Nephron progenitor cell (in vitro differentiated cells): Measurements from ENCODE around the gene CTNNA3.
"Not testable (repeated sequence)": the region's sequence is repeated elsewhere in the genome, so short reads cannot be mapped to it uniquely, and the experiment has no call there.

Experiments
- DNase-seq: peaks from one replicate; pipeline ENCODE4 v3.0.0; 2021
- H3K27ac Mint-ChIP-seq: 2 replicates; pipeline ENCODE4 v1.8.0; 2021; ENCODE audit warnings: mild to moderate bottlenecking, moderate library complexity, mixed read lengths
- H3K27me3 Mint-ChIP-seq: 2 replicates; pipeline ENCODE4 v1.8.0; 2021; ENCODE audit warnings: mild to moderate bottlenecking, low read depth, mixed read lengths; ENCODE audit not compliant: poor library complexity
- H3K36me3 Mint-ChIP-seq: 2 replicates; pipeline ENCODE4 v1.8.0; 2021; ENCODE audit warnings: low read depth, mixed read lengths
- H3K4me1 Mint-ChIP-seq: 2 replicates; pipeline ENCODE4 v1.8.0; 2021; ENCODE audit warnings: mixed read lengths
- H3K4me3 Mint-ChIP-seq: 2 replicates; pipeline ENCODE4 v1.8.0; 2021; ENCODE audit warnings: mild to moderate bottlenecking, moderate library complexity, mixed read lengths
- H3K9me3 Mint-ChIP-seq: 2 replicates; pipeline ENCODE4 v1.8.0; 2021; ENCODE audit warnings: mild to moderate bottlenecking, moderate library complexity, mixed read lengths
- TF ChIP-seq, protein P1 (sequence below): fragments of 200-600 bp; sonication (generic); IDR thresholded peaks from 2 replicates; pipeline ENCODE4 v1.5.0; 2021; ENCODE audit warnings: antibody characterized with exemption

CTNNA3 gene

DNA sequence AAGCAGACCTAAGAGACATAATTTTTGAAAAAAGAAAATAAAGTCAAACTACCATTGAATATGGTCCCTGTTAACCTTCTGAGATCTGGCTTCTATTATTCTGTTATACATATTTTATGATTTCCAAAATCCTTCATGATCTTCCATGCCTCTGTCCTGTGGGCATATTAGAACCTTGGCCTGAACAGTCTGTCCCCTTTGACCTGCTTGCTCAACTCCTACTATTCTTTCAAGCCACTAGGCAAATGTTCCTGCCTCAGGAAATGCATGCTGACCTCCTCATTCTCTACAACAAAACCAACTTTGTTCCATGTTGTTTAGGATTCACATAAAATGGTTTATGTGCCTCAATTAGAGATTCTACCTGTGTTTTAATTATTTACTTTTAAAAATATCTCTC, 1315.0 kb downstream of the CTNNA3 start:
- Mint-ChIP-seq H3K4me3 (no peak overlapping the region), H3K4me1 (no peaks in the 10 kb centered on the region), H3K27ac (no peak overlapping the region), H3K27me3 (peaks cover 3% of the 10 kb centered on the region), H3K36me3 (no peaks in the 10 kb centered on the region), H3K9me3 (no peaks in the 10 kb centered on the region)
- no peak for DNase-seq
- TF ChIP-seq, protein P1, sequence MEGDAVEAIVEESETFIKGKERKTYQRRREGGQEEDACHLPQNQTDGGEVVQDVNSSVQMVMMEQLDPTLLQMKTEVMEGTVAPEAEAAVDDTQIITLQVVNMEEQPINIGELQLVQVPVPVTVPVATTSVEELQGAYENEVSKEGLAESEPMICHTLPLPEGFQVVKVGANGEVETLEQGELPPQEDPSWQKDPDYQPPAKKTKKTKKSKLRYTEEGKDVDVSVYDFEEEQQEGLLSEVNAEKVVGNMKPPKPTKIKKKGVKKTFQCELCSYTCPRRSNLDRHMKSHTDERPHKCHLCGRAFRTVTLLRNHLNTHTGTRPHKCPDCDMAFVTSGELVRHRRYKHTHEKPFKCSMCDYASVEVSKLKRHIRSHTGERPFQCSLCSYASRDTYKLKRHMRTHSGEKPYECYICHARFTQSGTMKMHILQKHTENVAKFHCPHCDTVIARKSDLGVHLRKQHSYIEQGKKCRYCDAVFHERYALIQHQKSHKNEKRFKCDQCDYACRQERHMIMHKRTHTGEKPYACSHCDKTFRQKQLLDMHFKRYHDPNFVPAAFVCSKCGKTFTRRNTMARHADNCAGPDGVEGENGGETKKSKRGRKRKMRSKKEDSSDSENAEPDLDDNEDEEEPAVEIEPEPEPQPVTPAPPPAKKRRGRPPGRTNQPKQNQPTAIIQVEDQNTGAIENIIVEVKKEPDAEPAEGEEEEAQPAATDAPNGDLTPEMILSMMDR, result no peak

DNA sequence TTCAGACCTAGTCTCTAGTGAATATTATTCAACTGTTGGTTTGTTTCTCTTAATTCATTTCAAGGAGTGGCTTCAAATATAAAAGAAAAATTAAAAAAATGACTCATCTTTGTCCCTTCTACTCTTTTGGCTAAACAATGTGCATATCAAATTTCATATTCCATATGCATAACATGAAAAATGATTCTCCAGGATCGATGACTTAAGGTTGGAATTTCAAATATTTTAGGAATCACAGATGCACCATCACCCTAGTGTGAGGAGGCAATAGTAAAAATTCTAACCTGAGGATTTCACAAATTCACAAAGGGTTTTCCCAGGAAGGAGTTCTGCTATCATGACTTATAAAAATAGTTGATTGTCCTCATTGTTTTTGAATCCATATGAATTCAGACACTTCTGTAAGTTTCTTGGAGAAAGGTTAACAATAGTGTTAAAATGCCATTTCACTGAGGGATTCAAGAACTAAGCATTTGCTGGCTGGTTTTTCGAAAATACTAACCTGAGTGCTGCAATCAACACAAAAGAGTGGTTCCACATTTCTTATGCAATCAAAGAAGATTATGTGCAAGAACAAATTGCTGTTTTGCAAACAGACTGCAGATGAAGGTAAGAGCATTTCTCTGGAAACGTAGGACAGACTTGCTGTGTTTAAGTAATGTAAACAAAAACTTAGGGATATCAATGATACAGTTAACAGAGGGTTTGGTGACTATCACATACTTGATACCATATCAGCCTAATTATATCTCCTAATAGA, 1317.7 kb downstream of the CTNNA3 start:
- DNase-seq, result no peak
- Mint-ChIP-seq H3K36me3 (no peaks in the 10 kb centered on the region), H3K9me3 (no peaks in the 10 kb centered on the region), H3K4me1 (no peaks in the 10 kb centered on the region), H3K4me3 (no peak overlapping the region), H3K27ac (no peak overlapping the region), H3K27me3 (peaks cover 3% of the 10 kb centered on the region)
- TF ChIP-seq, protein P1, result no peak

DNA sequence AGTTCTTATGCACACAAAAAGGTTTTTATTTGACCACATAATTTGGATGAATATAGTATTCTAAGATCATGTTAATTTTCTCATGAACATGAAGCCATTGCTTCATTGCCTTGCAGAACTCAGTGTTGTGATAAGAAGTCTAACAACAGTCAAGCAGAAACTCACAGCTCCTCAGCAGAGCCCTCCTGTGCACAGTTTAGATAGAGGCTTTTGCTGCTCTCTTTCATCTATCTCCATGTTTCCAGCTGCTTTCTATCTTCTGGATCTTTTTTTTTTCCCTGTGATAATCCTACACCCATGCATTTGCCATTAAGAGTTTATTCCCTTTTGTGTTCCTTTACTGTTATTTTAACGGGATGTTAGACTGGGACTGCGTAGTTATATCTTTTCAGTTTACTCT, 1327.8 kb downstream of the CTNNA3 start:
- H3K4me1 Mint-ChIP-seq, result no peaks in the 10 kb centered on the region
- H3K27ac Mint-ChIP-seq, result no peak overlapping the region
- H3K4me3 Mint-ChIP-seq, result no peak overlapping the region
- H3K9me3 Mint-ChIP-seq, result no peaks in the 10 kb centered on the region
- H3K27me3 Mint-ChIP-seq, result no peaks in the 10 kb centered on the region
- no peak for DNase-seq
- TF ChIP-seq, protein P1, result no peak
- H3K36me3 Mint-ChIP-seq, result no peaks in the 10 kb centered on the region

DNA sequence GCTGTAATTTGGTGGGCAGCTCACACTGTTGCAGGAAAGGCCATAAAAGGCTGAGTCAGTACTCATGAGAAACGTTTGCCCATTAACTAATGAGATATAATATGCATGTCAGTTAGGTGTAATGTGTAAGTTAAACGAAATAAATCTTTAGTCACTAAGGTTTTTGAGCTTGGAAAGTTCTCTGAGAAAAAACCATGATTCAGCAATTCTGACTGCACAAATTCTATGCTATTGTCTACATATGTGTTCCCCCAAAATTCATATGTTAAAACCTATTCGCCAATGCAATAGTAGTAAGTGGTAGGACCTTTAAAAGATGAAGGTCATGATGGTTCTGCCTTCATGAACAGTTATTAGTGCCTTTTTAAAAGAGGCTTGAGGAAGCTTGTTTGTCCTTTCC, 1329.8 kb downstream of the CTNNA3 start:
- no peaks in the 10 kb centered on the region for H3K4me1 Mint-ChIP-seq
- no peak overlapping the region for H3K4me3 Mint-ChIP-seq

DNA sequence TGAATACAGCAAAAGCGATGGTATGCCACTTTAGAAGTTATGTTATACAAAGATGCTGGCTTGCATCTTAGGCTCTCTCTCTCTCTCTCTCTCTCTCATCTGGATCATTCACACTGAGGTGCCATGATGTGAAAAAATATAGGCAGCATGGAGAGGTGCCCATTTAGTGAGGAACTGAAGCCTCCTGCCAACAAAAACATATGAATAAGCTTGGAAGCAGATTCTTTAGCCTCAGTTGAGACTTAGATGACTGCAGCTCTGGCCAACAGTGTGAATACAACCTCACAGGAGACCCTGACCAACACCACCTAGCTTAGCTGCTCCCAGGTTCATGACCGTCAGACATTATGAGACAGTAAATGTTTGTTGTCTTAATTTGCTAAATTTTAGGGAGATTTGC, 1330.3 kb downstream of the CTNNA3 start:
- Mint-ChIP-seq H3K36me3 (no peaks in the 10 kb centered on the region), H3K9me3 (no peaks in the 10 kb centered on the region), H3K4me1 (no peaks in the 10 kb centered on the region), H3K27ac (no peak overlapping the region), H3K4me3 (no peak overlapping the region), H3K27me3 (no peaks in the 10 kb centered on the region)
- TF ChIP-seq, protein P1, result no peak
- no peak for DNase-seq

More for the DNA sequence above, 1329.8 kb downstream of the CTNNA3 start:
- Mint-ChIP-seq H3K27ac (no peak overlapping the region), H3K9me3 (no peaks in the 10 kb centered on the region), H3K36me3 (no peaks in the 10 kb centered on the region), H3K27me3 (no peaks in the 10 kb centered on the region)
- TF ChIP-seq, protein P1, result no peak
- DNase-seq, result no peak

DNA sequence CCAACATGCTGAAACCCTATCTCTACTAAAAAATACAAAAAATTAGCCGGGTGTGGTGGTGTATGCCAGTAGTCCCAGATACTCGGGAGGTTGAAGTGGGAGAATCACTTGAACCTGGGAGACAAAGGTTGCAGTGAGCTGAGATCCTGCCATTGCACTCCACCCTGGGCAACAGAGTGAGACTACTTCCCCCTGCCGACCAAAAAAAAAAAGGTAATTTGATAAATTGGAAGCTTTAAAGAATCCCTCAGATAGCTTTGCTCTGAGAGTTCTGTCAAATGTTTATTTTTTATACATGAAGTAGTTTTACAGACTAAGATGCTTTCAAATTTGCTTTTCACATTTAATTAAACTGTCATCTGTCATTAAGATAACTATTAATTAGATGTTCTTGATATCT, 1333.5 kb downstream of the CTNNA3 start:
- no peak for DNase-seq
- Mint-ChIP-seq H3K9me3 (no peaks in the 10 kb centered on the region), H3K36me3 (no peaks in the 10 kb centered on the region), H3K4me1 (no peaks in the 10 kb centered on the region), H3K27ac (no peak overlapping the region), H3K27me3 (no peaks in the 10 kb centered on the region), H3K4me3 (no peak overlapping the region)
- TF ChIP-seq, protein P1, result no peak

DNA sequence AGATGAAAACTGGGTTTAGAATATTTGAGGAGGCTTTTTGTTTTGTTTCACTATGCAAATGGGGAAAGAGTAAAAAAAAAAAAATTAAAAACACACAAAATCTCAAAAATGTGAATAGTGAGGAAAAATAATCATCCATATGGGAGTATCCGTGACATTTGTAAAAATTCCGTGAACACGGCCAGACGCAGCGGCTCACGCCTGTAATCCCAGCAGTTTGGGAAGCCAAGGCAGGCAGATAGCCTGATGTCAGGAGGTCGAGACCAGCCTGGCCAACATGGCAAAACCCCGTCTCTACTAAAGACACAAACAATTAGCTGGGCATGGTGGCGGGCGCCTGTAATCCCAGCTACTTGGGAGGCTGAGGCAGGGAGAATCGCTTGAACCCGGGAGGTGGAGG, 1342.2 kb downstream of the CTNNA3 start:
- H3K27me3 Mint-ChIP-seq, H3K36me3 Mint-ChIP-seq, H3K9me3 Mint-ChIP-seq, H3K4me3 Mint-ChIP-seq, DNase-seq: not testable (repeated sequence)
- Mint-ChIP-seq H3K4me1 (peaks cover 12% of the 10 kb centered on the region), H3K27ac (peak overlapping the region; percentile 60)
